BLaER1 treated with 17β-estradiol and CSF1 and Interleukin-3, amounts not matched to agents 10 nM and 100 nM (cell line): Measurements from ENCODE around the gene CDH4.
"Not testable (repeated sequence)": the region's sequence is repeated elsewhere in the genome, so short reads cannot be mapped to it uniquely, and the experiment has no call there.

Source experiments
- H3K27ac ChIP-seq, 11 experiments: shearing (Covaris generic); formaldehyde crosslinking; 2 replicates each; pipeline ENCODE4 v1.8.1; 2022
- H3K27me3 ChIP-seq, 11 experiments: shearing (Covaris generic); formaldehyde crosslinking; 2 replicates each; pipeline ENCODE4 v1.8.1; 2022
- H3K36me3 ChIP-seq, 11 experiments: shearing (Covaris generic); formaldehyde crosslinking; 2 replicates each; pipeline ENCODE4 v1.8.1; 2022
- H3K4me1 ChIP-seq, 10 experiments: shearing (Covaris generic); formaldehyde crosslinking; 2 replicates each; pipeline ENCODE4 v1.8.1; 2022
- H3K4me2 ChIP-seq, 11 experiments: shearing (Covaris generic); formaldehyde crosslinking; 2 replicates each; pipeline ENCODE4 v1.8.1; 2022
- H3K4me3 ChIP-seq, 10 experiments: shearing (Covaris generic); formaldehyde crosslinking; 2 replicates each; pipeline ENCODE4 v1.8.1; 2022
- H3K9ac ChIP-seq, 11 experiments: shearing (Covaris generic); formaldehyde crosslinking; 2 replicates each; pipeline ENCODE4 v1.8.1; 2022
- H3K9me3 ChIP-seq, 11 experiments: shearing (Covaris generic); formaldehyde crosslinking; replicated peaks in 1 of 11; 2 replicates each; pipeline ENCODE4 v1.8.1; 2022
- H4K20me1 ChIP-seq, 11 experiments: shearing (Covaris generic); formaldehyde crosslinking; 2 replicates each; pipeline ENCODE4 v1.8.1; 2022
- Cebpa-rat ChIP-seq, 11 experiments: shearing (Covaris generic); IDR thresholded peaks; 2 replicates each; pipeline ENCODE4 v1.8.1; 2022

The CDH4 gene

GRCh38 chr20:61940491-61940890, 688.4 kb downstream of the CDH4 start:
- Histone ChIP-seq H3K27ac (no peak overlapping the region), H3K9me3 (no peaks in the 10 kb centered on the region), H3K36me3 (no peaks in the 10 kb centered on the region), H3K27me3 (no peaks in the 10 kb centered on the region), H4K20me1 (peaks cover 0 to 50% (median 0%) of the 10 kb centered on the region in 11 experiments; a peak in 4 of 22 replicates), H3K9ac (no peak overlapping the region), H3K4me3 (no peak overlapping the region), H3K4me1 (no peaks in the 10 kb centered on the region), H3K4me2 (no peak overlapping the region)
- no peak for TF ChIP-seq Cebpa-rat (IDR thresholded peaks at IDR 0.05)

GRCh38 chr20:61940976-61941720, 689.1 kb downstream of the CDH4 start:
- H3K4me1 ChIP-seq, result no peaks in the 10 kb centered on the region
- H3K9me3 ChIP-seq, result no peaks in the 10 kb centered on the region
- no peaks in the 10 kb centered on the region for H3K27me3 ChIP-seq
- H3K27ac ChIP-seq, result no peak overlapping the region
- no peak overlapping the region for H3K9ac ChIP-seq
- peaks cover 0 to 50% (median 0%) of the 10 kb centered on the region in 11 experiments; a peak in 4 of 22 replicates for H4K20me1 ChIP-seq
- H3K36me3 ChIP-seq, result no peaks in the 10 kb centered on the region
- no peak overlapping the region for H3K4me2 ChIP-seq
- TF ChIP-seq Cebpa-rat (IDR thresholded peaks at IDR 0.05), result no peak
- H3K4me3 ChIP-seq, result no peak overlapping the region

- TF ChIP-seq Cebpa-rat (IDR thresholded peaks at IDR 0.05), result no peak
- Histone ChIP-seq H3K27me3 (no peaks in the 10 kb centered on the region), H3K27ac (no peak overlapping the region), H3K9me3 (no peaks in the 10 kb centered on the region), H3K4me2 (no peak overlapping the region), H3K4me3 (no peak overlapping the region), H3K36me3 (no peaks in the 10 kb centered on the region), H3K9ac (no peak overlapping the region), H3K4me1 (no peaks in the 10 kb centered on the region), H4K20me1 (peaks cover 0 to 47% (median 0%) of the 10 kb centered on the region in 11 experiments; a peak in 4 of 22 replicates)
Measured at GRCh38 chr20:61941721-61942405, 689.8 kb downstream of the CDH4 start.

- no peak overlapping the region for H3K4me2 ChIP-seq
- H4K20me1 ChIP-seq, result peaks cover 0 to 40% (median 0%) of the 10 kb centered on the region in 11 experiments; a peak in 4 of 22 replicates
- no peaks in the 10 kb centered on the region for H3K27me3 ChIP-seq
- H3K9ac ChIP-seq, result no peak overlapping the region
- no peaks in the 10 kb centered on the region for H3K9me3 ChIP-seq
- no peak for TF ChIP-seq Cebpa-rat (IDR thresholded peaks at IDR 0.05)
- no peaks in the 10 kb centered on the region for H3K4me1 ChIP-seq
- H3K27ac ChIP-seq, result no peak overlapping the region
- no peaks in the 10 kb centered on the region for H3K36me3 ChIP-seq
- H3K4me3 ChIP-seq, result no peak overlapping the region
Measured at GRCh38 chr20:61942526-61942925, 690.5 kb downstream of the CDH4 start.

GRCh38 chr20:61944967-61945366, 692.9 kb downstream of the CDH4 start:
- not testable (repeated sequence) for H3K36me3 ChIP-seq, H3K27me3 ChIP-seq, H3K4me1 ChIP-seq, H3K9me3 ChIP-seq, H3K9ac ChIP-seq, H3K27ac ChIP-seq, H3K4me3 ChIP-seq, H3K4me2 ChIP-seq
- H4K20me1 ChIP-seq, result peaks cover 0 to 29% (median 0%) of the 10 kb centered on the region in 11 experiments; a peak in 3 of 22 replicates

GRCh38 chr20:61945495-61945894, 693.4 kb downstream of the CDH4 start:
- H3K9ac ChIP-seq, H3K4me2 ChIP-seq, H3K4me1 ChIP-seq, H3K27ac ChIP-seq, H3K36me3 ChIP-seq, H3K4me3 ChIP-seq, H3K27me3 ChIP-seq, H3K9me3 ChIP-seq: not testable (repeated sequence)
- peaks cover 0 to 29% (median 0%) of the 10 kb centered on the region in 11 experiments; a peak in 3 of 22 replicates for H4K20me1 ChIP-seq

GRCh38 chr20:61948056-61948455, 696.0 kb downstream of the CDH4 start:
- not testable (repeated sequence) for H3K4me2 ChIP-seq, H3K9me3 ChIP-seq, H3K4me3 ChIP-seq, H3K4me1 ChIP-seq, H3K27me3 ChIP-seq, H3K36me3 ChIP-seq, H3K9ac ChIP-seq, H3K27ac ChIP-seq
- peaks cover 0 to 12% (median 0%) of the 10 kb centered on the region in 11 experiments; a peak in 4 of 22 replicates for H4K20me1 ChIP-seq

GRCh38 chr20:61948586-61949362, 696.7 kb downstream of the CDH4 start:
- Histone ChIP-seq H4K20me1 (peaks cover 0 to 12% (median 0%) of the 10 kb centered on the region in 11 experiments; a peak in 4 of 22 replicates), H3K9me3 (no peaks in the 10 kb centered on the region)
- no peak for TF ChIP-seq Cebpa-rat (IDR thresholded peaks at IDR 0.05)

GRCh38 chr20:61949363-61949713, 697.3 kb downstream of the CDH4 start:
- Histone ChIP-seq H3K4me1 (no peaks in the 10 kb centered on the region; a peak in 1 of 20 replicates), H3K27me3 (no peaks in the 10 kb centered on the region), H3K9ac (no peak overlapping the region), H3K4me2 (no peak overlapping the region), H3K9me3 (no peaks in the 10 kb centered on the region), H3K27ac (no peak overlapping the region), H3K36me3 (no peaks in the 10 kb centered on the region), H3K4me3 (no peak overlapping the region), H4K20me1 (peaks cover 0 to 12% (median 0%) of the 10 kb centered on the region in 11 experiments; a peak in 4 of 22 replicates)
- no peak for TF ChIP-seq Cebpa-rat (IDR thresholded peaks at IDR 0.05)

More at GRCh38 chr20:61948586-61949362, 696.7 kb downstream of the CDH4 start:
- Histone ChIP-seq H3K27ac (no peak overlapping the region), H3K4me1 (no peaks in the 10 kb centered on the region; a peak in 1 of 20 replicates), H3K4me3 (no peak overlapping the region), H3K4me2 (no peak overlapping the region), H3K36me3 (no peaks in the 10 kb centered on the region), H3K27me3 (no peaks in the 10 kb centered on the region), H3K9ac (no peak overlapping the region)
